Liver (tissue), 9 donors: ENCODE data around the gene LPIN3. TPM values are rescaled to one million over a fixed set of nuclear protein-coding genes. Genes with fewer than 3 reads are reported as not detected.

Experiments used
- DNase-seq: peaks from one replicate; pipeline ENCODE4 v3.0.0-alpha.2; 2017; ENCODE audit warnings: low spot score
- H3K27ac ChIP-seq, 2 donors: one replicate each; pipeline ENCODE4 v1.7.0; 2013; ENCODE audit warnings: inconsistent platforms in 2 of 2, low read length in 2 of 2, control low read depth in 1 of 2, low read depth in 1 of 2, mild to moderate bottlenecking in 1 of 2
- H3K27me3 ChIP-seq, 4 donors: one replicate each; pipeline versions ENCODE4 v1.6.1 to v1.7.0; 2013; ENCODE audit warnings: low read length in 3 of 4, inconsistent platforms in 1 of 4, mild to moderate bottlenecking in 1 of 4, moderate library complexity in 1 of 4; ENCODE audit not compliant: control insufficient read depth in 4 of 4, insufficient read depth in 4 of 4
- H3K36me3 ChIP-seq, 4 donors: one replicate each; pipeline versions ENCODE4 v1.6.1 to v1.7.0; 2013; ENCODE audit warnings: low read length in 3 of 4, mild to moderate bottlenecking in 3 of 4, low read depth in 1 of 4, moderate library complexity in 1 of 4; ENCODE audit not compliant: control insufficient read depth in 4 of 4, insufficient read depth in 3 of 4
- H3K4me1 ChIP-seq, 4 donors: one replicate each; pipeline versions ENCODE4 v1.6.1 to v1.7.0; 2013; ENCODE audit warnings: low read length in 3 of 4, mild to moderate bottlenecking in 3 of 4, moderate library complexity in 1 of 4; ENCODE audit not compliant: control insufficient read depth in 4 of 4, insufficient read depth in 4 of 4
- H3K4me3 ChIP-seq, 3 donors: one replicate each; pipeline versions ENCODE4 v1.6.1 to v1.7.0; 2013; ENCODE audit warnings: low read length in 3 of 3, control low read depth in 1 of 3, low read depth in 1 of 3, mild to moderate bottlenecking in 1 of 3
- H3K9ac ChIP-seq, 2 donors: one replicate each; pipeline ENCODE4 v1.7.0; 2013; ENCODE audit warnings: low read length in 2 of 2, mild to moderate bottlenecking in 2 of 2, moderate library complexity in 2 of 2, control low read depth in 1 of 2, low read depth in 1 of 2
- H3K9me3 ChIP-seq, 4 donors: one replicate each; pipeline versions ENCODE4 v1.6.1 to v1.7.0; 2013; ENCODE audit warnings: low read length in 3 of 4; ENCODE audit not compliant: control insufficient read depth in 4 of 4
- ATF3 ChIP-seq: IDR thresholded peaks from 2 replicates; pipeline ENCODE4 v1.6.1; 2016; ENCODE audit warnings: antibody characterized with exemption
- CTCF ChIP-seq: fragments of 150-350 bp; IDR thresholded peaks from 2 replicates; pipeline ENCODE4 v1.5.1; 2017; ENCODE audit warnings: improper control_type of control experiment, low read depth, low read length; ENCODE audit not compliant: missing input control
- EGR1 ChIP-seq, 2 donors: IDR thresholded peaks; 2 replicates each; pipeline ENCODE4 v1.6.1; 2016 to 2018; ENCODE audit warnings: antibody characterized with exemption in 2 of 2, low read depth in 2 of 2
- FOXA2 ChIP-seq: IDR thresholded peaks from 2 replicates; pipeline ENCODE4 v1.6.1; 2016; ENCODE audit warnings: antibody characterized with exemption
- GABPA ChIP-seq, 2 donors: IDR thresholded peaks in 1 of 2; conservative IDR thresholded peaks in 1 of 2; 2 replicates each; pipeline ENCODE4 v1.6.1; 2016; ENCODE audit warnings: antibody characterized with exemption in 2 of 2, mild to moderate bottlenecking in 1 of 2, moderate library complexity in 1 of 2
- HNF4A ChIP-seq, 2 donors: conservative IDR thresholded peaks; 2 replicates each; pipeline ENCODE4 v1.6.1; 2016; ENCODE audit warnings: antibody characterized with exemption in 2 of 2, mild to moderate bottlenecking in 2 of 2
- JUND ChIP-seq, 2 donors: IDR thresholded peaks; 2 replicates each; pipeline ENCODE4 v1.6.1; 2016; ENCODE audit warnings: antibody characterized with exemption in 2 of 2
- MAX ChIP-seq: IDR thresholded peaks from 2 replicates; pipeline ENCODE4 v1.6.1; 2016; ENCODE audit warnings: antibody characterized with exemption
- RAD21 ChIP-seq, 2 donors: IDR thresholded peaks; 2 replicates each; pipeline ENCODE4 v1.6.1; 2016; ENCODE audit warnings: antibody characterized with exemption in 2 of 2, mild to moderate bottlenecking in 2 of 2
- REST ChIP-seq: IDR thresholded peaks from 2 replicates; pipeline ENCODE4 v1.6.1; 2016; ENCODE audit warnings: antibody characterized with exemption, mild to moderate bottlenecking
- RXRA ChIP-seq, 2 donors: IDR thresholded peaks; 2 replicates each; pipeline ENCODE4 v1.6.1; 2017 to 2018; ENCODE audit warnings: antibody characterized with exemption in 2 of 2, mild to moderate bottlenecking in 1 of 2
- SP1 ChIP-seq: IDR thresholded peaks from 2 replicates; pipeline ENCODE4 v1.6.1; 2018; ENCODE audit warnings: antibody characterized with exemption, mild to moderate bottlenecking
- WGBS: extraction: QIAGEN DNeasy Blood & Tissue Kit; methylation state at CpG from one replicate; pipeline ENCODE4 v1.1.7; 2013; 5-methylcytosine and 5-hydroxymethylcytosine counted together
- polyA plus RNA-seq, 2 donors: library from polyadenylated mRNA; stranded (reverse) in 1 of 2; unstranded in 1 of 2; fragments of 200-250 nt in 1 of 2; fragments of >200 nt in 1 of 2; fragmentation: Nextera tagmentation in 1 of 2; extraction: Ambion mirVana in 1 of 2; gene quantifications; one replicate each; pipeline versions ENCODE4 v1.2.1 to v1.2.3, GENCODE V29; 2013 to 2015
- total RNA-seq, 2 donors: library from RNA; depleted of rRNA; stranded (reverse); fragments of >200 nt; gene quantifications; one replicate each; pipeline ENCODE4 v1.2.3, GENCODE V29; 2014
- donor health status: healthy.
- donor health status: healthy.
- donor health status: healthy.
- donor health status: healthy.
- donor health status: healthy.

The LPIN3 gene
- total and polyA plus RNA-seq, 4 donors, result 1.5 to 32.4 (median 13.4) TPM

GRCh38 chr20:41366546-41367392 is 26.1 kb downstream of the LPIN3 start, which contains the start of gene EMILIN3:
TSS of gene EMILIN3 (minus strand) at chr20:41366818. CDS start at chr20:41366634, 184 bp downstream.
- TF ChIP-seq JUND (IDR thresholded peaks at IDR 0.05), result no peak
- no peak for TF ChIP-seq GABPA (IDR thresholded peaks at IDR 0.05 in 1 of 2, conservative IDR thresholded peaks at IDR 0.05 in 1 of 2)
- TF ChIP-seq EGR1 (IDR thresholded peaks at IDR 0.05; ENCODE audit: low read depth in 2 of 2), result no peak
- no peak for TF ChIP-seq MAX
- H3K36me3 ChIP-seq, result no peaks in the 10 kb centered on the region
- peaks cover 0 to 12% (median 7%) of the 10 kb centered on the region in 4 donors for H3K4me1 ChIP-seq
- H3K27me3 ChIP-seq, result peaks cover 0 to 18% (median 6%) of the 10 kb centered on the region in 4 donors
- H3K9ac ChIP-seq, result no peak within 1 kb of the TSS
- no peak for DNase-seq
- peak within 1 kb of the TSS in 1 of 3 donors; percentile 40 for H3K4me3 ChIP-seq
- H3K9me3 ChIP-seq, result no peaks in the 10 kb centered on the region
- H3K27ac ChIP-seq, result no peak within 1 kb of the TSS
- 6% methylated on average over 93 of the region's 93 CpGs for WGBS

GRCh38 chr20:41367393-41367695 is 26.7 kb downstream of the LPIN3 start:
- Histone ChIP-seq H3K27ac (no peak overlapping the region), H3K36me3 (no peaks in the 10 kb centered on the region), H3K9me3 (no peaks in the 10 kb centered on the region), H3K27me3 (peaks cover 0 to 18% (median 6%) of the 10 kb centered on the region in 4 donors), H3K4me1 (peaks cover 0 to 12% (median 7%) of the 10 kb centered on the region in 4 donors), H3K9ac (no peak overlapping the region), H3K4me3 (no peak overlapping the region)
- DNase-seq, result no peak
- 51% methylated on average over 13 of the region's 13 CpGs for WGBS
- TF ChIP-seq MAX (no peak), HNF4A (conservative IDR thresholded peaks at IDR 0.05) (no peak), ATF3 (no peak), SP1 (no peak), RAD21 (IDR thresholded peaks at IDR 0.05) (no peak), GABPA (IDR thresholded peaks at IDR 0.05 in 1 of 2, conservative IDR thresholded peaks at IDR 0.05 in 1 of 2) (no peak), RXRA (IDR thresholded peaks at IDR 0.05) (no peak), REST (no peak), FOXA2 (no peak)

GRCh38 chr20:41367956-41368355 is 27.3 kb downstream of the LPIN3 start:
- Histone ChIP-seq H3K4me3 (no peak overlapping the region), H3K36me3 (no peaks in the 10 kb centered on the region), H3K9me3 (no peaks in the 10 kb centered on the region), H3K9ac (no peak overlapping the region), H3K27ac (no peak overlapping the region), H3K27me3 (peaks cover 0 to 18% (median 6%) of the 10 kb centered on the region in 4 donors), H3K4me1 (peaks cover 0 to 12% (median 7%) of the 10 kb centered on the region in 4 donors)
- TF ChIP-seq SP1 (no peak), CTCF (no peak)
- no peak for DNase-seq
- 90% methylated on average over 3 of the region's 3 CpGs for WGBS
